GM12872 (cell line): ENCODE measurements around the gene C16orf96.

Experiments used
- CTCF ChIP-seq: IDR thresholded peaks from 3 replicates; pipeline ENCODE4 v1.5.1; 2011; ENCODE audit warnings: low read depth, mild to moderate bottlenecking, low read length, moderate library complexity; ENCODE audit not compliant: insufficient read depth

C16orf96 gene

GRCh38 chr16:4615384-4616046 is 59.4 kb downstream of the C16orf96 start:
- no peak for TF ChIP-seq CTCF

GRCh38 chr16:4616047-4616811 is 60.1 kb downstream of the C16orf96 start:
- TF ChIP-seq CTCF: peak; percentile 65

GRCh38 chr16:4617880-4618279 is 61.7 kb downstream of the C16orf96 start:
- no peak for TF ChIP-seq CTCF

- no peak for TF ChIP-seq CTCF
Observed at GRCh38 chr16:4618645-4619418, 62.7 kb downstream of the C16orf96 start.

GRCh38 chr16:4623593-4623992 is 67.5 kb downstream of the C16orf96 start:
- no peak for TF ChIP-seq CTCF

- peak; percentile 94 for TF ChIP-seq CTCF
Observed at GRCh38 chr16:4624015-4624826, 68.1 kb downstream of the C16orf96 start, which contains the start of gene MGRN1. Gene MGRN1 (plus strand): TSS chr16:4624826. CDS start chr16:4624961, 135 bp downstream.
